22Rv1 (cell line): ENCODE measurements around the gene MKNK2.

Source experiments
- CTCF ChIP-seq: fragments of 450-650 bp; IDR thresholded peaks from 2 replicates; pipeline ENCODE4 v1.5.1; 2017; ENCODE audit warnings: mild to moderate bottlenecking
- ZFX ChIP-seq: fragments of 450-650 bp; IDR thresholded peaks from 2 replicates; pipeline ENCODE4 v1.6.1; 2017; ENCODE audit warnings: antibody characterized with exemption, borderline replicate concordance

DNA sequence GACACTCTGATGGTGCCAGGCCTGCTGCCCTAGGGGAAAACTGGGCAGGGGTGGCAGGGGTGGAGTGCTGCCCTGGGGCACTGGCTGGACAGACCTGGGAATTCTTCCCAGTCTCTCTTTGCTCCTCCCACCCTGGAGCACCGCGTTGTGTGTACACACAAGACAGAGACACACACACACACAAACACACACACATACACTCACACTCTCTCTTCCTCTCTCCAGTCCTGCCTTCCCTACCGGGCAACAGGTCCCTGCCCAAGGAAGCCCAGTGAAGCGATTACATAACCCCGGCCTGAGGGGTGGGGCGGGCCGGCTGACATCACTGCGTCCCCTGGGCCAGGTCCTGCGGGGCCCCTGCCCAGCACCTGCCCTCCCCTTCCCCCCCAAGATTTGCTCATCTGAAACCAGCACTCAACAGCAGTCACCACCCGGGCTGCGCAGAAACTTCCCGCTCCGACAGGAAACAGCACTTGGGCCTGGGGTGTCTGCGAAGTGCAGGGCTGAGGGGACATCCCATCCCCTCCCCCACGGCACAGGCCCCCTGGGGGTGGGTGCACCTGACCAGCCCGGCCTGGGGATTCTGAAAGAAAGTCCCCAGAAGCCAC lies 1.2 kb downstream of the MKNK2 start:
- TF ChIP-seq CTCF: no peak
- TF ChIP-seq ZFX: no peak
